ENCODE results near the gene ELP4.

DNA sequence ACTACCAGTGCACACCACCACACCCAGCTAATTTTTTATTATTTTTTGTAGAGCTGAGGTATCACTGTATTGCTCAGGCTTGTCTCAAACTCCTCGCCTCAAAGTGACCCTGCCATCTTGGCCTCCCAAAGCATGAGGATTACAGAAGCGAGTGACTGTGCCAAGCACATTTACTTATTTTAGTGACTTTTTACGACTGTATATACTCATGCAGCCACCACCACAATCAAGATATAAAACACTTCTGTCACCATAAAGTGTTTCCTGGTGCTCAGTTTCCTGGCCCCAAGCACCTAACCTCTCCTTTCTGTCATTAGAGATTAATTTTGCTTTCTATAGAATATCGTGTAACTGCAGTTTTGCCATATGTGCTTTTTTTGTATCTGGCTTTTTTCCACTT lies 25.9 kb downstream of the ELP4 start:
- TF ChIP-seq, protein P1, sequence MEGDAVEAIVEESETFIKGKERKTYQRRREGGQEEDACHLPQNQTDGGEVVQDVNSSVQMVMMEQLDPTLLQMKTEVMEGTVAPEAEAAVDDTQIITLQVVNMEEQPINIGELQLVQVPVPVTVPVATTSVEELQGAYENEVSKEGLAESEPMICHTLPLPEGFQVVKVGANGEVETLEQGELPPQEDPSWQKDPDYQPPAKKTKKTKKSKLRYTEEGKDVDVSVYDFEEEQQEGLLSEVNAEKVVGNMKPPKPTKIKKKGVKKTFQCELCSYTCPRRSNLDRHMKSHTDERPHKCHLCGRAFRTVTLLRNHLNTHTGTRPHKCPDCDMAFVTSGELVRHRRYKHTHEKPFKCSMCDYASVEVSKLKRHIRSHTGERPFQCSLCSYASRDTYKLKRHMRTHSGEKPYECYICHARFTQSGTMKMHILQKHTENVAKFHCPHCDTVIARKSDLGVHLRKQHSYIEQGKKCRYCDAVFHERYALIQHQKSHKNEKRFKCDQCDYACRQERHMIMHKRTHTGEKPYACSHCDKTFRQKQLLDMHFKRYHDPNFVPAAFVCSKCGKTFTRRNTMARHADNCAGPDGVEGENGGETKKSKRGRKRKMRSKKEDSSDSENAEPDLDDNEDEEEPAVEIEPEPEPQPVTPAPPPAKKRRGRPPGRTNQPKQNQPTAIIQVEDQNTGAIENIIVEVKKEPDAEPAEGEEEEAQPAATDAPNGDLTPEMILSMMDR (IDR thresholded peaks at IDR 0.05; ENCODE audit: poor library complexity), result no peak
- TF ChIP-seq EZH2phosphoT487 (IDR thresholded peaks at IDR 0.05; ENCODE audit: low read depth, severe bottlenecking, unreplicated experiment), result no peak
- no peak for TF ChIP-seq EZH2 (IDR thresholded peaks at IDR 0.05; ENCODE audit: borderline replicate concordance)
